Stimulated activated CD8-positive, alpha-beta memory T cell treated with anti-CD3 and anti-CD28 coated beads, Interleukin-15, amount 100 ng/mL, for 4 hours (primary cell): Measurements from ENCODE around the gene MAD1L1.
"Not testable (repeated sequence)": the region's sequence is repeated elsewhere in the genome, so short reads cannot be mapped to it uniquely, and the experiment has no call there.

ENCODE experiments used
- DNase-seq, 2 donors: peaks; one replicate each; pipeline ENCODE4 v3.0.0-alpha.2; 2020; ENCODE audit warnings: low read depth in 2 of 2

The MAD1L1 gene

DNA sequence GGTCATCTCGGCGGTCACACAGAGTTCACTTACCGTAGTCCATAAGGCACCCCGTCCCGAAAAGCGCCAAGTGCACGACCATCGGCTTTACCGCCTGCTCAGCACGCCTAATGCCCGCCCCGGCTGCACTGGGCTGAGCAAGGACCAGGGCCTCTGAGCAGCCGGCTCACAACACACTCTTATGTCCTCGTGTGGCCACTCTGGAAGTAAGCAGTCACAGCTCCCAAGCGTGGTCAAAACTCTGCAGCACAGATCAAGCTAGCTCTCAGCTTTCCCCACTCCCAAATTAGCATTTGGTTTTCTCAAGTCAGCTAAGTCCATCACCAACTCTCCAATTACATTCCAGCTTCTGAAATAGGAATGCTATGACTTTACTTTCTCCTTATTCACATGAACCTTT, 57.7 kb downstream of the MAD1L1 start:
- no peak for DNase-seq

DNA sequence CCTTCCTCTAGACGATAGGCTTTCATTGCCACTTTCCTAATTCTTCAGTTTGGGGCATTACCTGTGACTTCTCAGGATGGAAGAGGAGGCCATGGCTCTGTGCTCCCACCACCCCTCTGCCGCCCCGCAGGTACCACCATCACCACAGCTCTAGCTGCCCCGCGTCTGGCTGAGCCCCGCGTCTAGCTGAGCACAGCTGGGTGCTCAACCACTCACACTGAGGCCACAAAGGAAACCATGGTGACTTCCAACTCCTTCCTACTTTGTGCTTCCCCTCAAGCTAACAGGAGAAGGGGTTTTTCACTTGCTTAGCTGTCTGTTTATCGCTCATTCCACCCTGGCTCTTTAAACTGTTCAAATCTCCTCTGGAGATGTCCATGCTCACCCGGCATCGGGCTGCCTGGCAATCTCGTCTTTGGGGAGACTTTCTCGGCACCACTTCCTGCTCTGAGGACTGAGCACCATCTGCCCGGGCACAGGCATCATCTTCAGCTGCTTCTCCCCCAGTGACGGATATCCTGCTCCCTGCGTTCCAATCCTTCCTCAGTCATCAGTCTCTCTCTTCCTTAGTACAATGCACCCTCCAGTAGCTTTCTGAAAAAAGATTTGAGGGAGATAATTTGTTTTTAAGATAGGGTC, 59.4 kb downstream of the MAD1L1 start:
- no peak for DNase-seq

DNA sequence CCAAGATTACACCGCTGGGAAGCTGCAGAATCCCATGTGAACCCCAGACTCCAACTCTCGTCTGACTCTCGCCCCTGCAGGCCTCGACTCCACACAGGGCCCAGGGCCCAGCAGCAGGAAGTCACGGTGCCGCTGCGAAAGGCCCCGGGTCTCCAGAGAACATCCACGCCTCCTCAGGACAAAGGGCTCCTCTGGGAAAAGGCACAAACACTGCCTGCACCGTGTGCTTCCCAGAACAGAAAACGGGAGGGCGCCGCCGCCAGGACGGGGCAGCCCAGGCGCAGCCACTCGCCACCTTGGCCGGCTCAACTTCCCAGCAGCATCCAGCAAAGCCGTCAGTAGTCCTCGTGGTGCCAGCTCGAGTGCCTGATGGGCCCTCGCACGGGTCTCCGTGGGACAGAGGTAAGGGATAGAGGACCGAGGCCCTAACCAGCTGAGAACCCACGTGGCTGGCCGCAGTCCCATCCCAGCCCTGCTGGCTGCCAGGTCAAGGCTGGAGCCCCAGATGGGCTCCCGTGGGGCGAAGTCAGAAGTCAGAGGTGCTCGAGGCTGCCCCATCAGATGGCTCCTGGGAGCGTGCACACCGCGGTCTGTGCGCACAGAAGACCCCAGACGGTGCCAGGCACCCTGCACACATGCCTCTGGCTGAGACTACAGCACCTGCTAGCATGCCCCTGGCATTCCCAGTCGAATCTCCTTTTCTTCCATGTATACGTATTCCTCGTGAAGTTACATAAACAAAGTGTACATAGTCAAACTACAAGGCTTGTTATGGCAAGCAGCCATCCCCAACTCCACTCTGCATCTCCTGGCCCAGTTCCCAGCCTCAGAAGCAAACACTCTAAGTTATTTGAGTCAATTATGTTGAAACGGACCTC, 60.2 kb downstream of the MAD1L1 start:
- no peak for DNase-seq

DNA sequence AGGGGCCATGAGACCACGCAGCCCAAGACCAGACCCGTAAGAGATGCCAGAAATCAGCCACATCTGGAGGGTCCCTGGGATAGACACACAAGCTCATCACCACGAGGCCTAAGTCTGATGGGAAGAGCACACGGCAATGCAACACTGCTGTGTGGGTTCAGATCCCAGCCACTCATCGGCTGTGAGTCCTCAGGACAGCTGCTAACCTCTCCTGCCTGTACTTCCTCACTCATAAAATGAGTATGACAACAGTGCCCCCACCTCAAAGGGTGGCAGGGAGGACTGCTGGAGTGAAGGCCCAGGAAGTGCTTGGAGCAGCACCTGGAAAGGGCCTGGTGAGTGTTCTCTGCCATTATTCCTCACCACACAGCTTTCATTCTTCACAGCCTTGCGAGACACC, 60.9 kb downstream of the MAD1L1 start:
- no peak for DNase-seq

DNA sequence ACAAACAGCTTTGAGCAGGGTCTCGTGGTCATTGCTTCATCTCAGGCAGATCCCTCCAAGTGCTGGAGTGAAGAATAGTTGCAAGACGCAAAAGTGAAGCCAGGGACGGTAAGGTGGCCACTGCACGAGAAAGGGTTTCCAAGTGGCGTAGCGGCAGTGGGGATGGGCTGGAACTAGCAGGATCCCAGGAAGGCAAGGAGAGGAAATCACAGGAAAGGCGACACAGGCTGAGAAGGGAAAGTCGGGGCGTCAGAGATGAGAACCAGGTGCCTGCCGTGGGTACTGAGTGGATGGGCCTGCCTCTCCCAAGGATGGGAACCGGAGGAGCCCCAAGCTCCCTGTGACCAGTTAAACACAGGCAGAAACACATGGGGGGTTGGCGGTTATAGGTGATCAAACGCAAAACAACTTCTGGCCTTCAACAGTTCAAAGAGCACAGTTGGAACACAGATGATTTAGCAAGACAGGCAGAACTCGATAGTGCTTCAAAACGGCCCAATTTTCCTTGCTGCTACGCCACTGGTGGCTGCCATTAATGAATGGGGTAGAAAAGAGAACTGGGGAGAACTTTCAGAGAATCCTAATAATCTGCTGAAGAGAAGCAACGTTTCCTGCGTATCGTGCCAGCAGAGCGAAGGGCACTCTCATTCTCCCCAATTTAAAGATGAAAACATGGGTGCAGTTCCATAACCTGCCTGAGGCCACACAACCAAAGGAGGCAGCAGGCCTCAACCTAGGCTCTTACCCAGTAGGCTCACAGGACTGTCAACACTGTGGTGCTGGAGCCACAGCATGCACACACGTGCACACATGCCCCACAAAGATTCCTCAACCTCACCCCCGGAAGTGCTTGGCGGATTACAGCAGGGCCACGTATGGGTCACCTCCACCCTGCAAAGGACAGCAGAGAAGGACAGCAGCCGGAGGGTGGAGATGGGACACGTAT, 61.9 kb downstream of the MAD1L1 start:
- DNase-seq: no peak

DNA sequence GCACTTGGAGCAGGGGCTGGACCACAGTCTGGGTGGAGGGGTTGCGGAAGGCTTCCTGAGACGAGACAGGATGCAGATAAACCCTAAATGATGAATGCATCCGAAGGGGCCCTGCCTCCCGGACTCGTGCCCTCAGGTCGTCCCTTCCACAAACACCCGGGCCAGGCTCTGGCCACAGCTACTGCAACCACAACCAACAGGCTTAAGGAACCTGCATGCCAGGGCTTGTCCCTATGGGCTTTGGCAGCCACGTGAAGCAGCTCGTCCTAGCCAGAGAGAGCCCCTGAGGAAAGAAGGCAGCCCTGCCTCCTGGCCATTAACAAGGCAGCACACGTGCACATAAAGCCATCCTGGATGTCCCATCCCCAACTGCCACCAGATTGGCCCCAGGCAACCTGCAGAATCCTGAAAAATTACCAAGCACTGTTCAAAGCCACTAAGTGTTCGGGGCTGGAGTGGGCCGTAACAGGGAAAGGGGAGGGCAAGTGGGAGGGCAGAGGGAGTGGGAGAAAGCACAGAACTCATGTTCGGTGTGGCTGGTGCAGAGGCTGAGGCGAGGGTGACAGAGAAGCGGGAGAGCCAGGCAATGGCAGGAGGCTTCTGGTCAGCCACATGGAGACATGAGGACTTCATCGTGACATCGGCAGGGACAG, 62.7 kb downstream of the MAD1L1 start:
- no peak for DNase-seq

DNA sequence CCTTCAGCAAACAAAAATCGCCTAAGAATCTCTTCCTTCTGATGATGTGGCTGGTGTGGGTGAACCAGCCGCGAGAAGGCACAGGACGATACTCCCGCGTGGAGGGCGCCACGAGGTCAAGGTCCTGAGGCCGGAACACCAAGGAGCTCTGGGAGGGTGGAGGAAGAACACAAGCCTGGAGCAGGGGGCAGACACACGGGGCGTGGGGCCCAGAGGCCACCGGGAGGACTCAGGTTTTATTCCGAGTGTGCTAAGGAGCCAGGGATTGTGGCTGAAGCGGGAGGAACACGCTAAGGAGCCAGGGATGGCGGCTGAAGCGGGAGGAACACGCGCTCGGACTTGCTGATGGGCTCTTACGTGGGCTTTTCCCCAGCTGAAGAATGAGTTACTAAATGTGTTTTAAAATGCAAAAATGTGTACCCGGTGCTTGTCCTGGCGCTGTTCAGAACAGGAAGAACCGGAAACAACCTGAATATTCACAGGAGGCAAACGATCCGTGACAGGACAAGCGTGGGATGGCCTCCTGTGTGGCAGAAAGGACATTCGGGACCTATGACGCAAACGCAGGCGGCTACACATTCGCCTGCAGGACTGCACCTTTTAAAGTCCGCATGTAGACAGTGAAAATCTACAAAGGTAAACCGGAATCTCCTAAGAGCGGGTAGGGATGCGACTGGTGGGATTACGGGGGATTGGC, 64.0 kb downstream of the MAD1L1 start:
- DNase-seq: no peak

DNA sequence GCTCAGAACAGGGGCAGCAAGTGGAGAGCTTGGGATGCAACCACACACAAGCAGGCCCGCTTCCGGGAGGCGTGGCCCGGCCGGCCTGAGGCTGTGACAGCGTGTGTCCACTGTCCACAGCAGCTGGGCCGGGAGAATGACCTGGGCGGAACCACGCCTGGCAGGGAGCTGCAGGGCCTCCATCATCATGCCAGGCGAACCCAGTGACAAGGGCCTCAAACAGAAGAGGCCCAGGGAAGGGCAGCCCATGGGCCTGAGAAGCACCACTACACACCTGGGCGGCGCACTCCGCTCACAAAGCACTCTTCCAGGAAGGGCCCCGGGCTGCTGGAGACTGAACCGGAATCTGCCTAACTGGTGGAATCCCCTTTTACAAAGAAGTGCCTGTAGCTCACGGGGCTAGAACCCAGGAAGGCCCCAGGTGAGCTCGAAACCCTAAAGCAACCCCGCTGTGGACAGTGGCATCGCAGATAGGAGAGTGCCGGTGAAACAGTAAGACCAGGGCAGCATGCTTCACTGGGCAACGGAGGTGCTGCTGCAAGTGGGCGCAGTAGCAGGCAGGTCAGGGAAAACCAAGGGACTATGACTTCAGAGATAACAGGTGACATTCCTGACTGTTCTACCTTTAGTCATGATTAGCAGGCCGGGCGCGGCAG, 66.0 kb downstream of the MAD1L1 start:
- DNase-seq: no peak

DNA sequence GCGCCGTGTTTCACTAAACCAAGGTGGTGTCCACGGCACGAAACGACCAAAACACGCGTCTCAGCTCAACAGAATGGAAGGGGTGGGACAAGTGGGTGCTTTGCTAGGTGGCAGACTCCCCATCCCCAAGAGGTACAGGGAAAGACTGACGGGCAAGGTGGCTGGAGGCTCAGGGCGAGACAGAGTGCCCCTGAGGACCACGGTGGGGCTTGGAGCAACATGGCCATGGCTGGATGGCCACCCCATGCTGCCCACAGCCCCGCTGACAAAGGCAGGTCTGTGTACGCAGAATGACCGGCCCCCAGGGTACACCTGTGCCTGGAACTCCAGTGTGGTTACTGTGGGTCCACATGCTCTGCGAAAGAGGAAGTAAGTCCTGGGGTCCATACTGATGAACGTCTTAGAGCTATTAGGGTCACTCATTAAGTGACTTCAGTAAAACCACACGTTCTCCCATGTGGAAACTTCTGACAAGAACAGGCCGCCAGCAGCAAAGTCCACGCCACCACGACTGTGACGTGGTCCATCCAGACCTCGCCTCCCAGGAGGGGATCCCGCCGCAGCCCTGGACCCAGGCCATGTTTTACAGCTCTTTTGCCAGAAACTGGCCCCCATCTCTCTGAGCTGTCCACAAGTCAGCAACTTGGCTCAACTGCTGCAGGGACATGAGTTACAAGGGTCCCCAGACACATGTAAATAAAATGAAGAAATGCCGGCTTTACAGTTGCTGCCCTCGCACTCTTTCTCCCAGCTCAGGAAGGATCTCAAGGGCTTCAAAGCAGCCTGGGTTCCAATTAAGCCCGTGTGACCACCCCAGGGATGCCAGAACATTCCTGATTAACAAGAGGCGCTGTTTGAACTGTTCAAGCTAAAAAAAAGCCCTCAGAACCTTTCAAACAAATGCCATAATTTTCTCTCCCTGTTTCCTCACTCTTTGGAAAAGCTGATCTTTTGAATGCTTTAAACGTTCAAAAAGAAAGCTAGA, 66.8 kb downstream of the MAD1L1 start:
- no peak for DNase-seq

DNA sequence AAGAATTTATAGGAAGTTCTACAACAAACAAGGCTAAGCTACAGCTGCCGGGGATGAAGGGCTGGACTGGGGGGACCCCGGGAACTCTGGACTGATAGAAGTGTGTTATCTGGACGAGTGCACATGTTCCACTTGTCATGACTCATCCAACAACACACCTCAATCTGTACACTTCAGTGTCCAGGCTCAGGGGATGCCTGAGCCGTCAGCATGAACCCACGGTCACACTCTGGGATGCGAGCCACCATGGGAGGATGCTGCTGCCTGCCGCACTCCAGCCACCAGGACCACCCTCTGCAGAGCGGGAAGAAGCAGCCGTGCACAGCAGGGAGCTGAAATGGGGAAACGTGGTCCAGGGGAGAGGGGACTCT, 67.5 kb downstream of the MAD1L1 start:
- DNase-seq: no peak

DNA sequence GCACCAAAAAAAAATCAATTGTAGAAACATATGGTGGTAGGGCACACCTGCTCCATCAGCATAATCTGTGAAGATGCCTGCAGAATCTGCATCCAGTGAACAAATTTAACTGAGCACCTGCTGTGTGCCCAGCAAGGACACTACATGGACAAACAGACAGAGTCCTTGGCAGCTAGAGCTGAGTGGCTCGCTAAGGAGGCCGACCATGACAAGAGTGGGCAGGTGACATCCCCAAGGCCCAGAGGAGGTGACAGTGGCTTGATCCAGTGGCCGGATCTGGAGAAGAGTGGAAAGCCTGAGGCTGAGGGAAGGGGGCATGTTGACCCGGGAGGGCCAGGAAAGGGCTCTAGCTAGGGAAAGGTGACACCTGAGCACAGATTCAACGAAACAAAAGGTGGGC, 68.1 kb downstream of the MAD1L1 start:
- DNase-seq: no peak

DNA sequence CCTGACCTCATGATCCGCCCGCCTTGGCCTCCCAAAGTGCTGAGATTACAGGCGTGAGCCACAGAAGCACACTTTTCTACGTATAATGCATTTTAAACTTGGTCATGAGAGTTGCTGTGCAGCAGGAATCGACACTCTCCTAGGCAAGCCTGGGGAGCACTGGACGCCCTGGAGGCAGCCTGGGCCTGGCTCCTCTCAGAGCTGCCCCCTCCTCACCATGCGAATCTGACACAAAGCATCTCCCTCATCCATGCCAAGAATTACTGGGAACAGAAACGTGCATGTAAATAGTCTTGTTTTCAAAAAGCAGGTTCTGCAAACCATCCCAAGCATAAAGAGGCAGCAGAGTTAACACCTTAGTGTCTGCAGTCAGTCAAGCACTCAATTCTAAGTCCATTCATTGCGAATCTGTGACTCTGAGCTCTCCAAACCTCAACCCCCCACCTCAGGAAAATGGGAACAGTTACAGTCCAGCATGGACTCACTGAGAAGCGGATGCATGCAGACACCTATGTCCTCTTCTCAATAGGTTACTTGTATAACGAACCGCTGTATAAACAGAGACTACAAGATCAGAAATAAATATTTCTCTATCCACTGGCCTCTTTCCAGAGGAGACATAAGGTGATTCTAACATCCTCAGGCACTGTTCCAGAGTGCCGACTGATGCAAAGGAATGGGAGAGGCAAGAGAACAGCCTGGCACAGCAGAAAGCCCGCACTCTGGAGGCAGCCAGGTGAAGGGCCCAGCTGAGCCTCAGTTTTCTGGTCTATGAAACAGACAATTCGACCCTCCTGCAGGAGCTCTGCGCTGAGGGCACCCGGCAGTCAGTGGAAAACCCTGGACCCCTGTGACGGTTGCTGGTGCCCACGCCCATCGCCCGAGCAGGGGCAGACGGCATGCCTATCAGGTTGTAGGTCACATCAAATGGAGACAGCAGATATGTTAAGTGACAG, 68.9 kb downstream of the MAD1L1 start:
- DNase-seq: no peak

DNA sequence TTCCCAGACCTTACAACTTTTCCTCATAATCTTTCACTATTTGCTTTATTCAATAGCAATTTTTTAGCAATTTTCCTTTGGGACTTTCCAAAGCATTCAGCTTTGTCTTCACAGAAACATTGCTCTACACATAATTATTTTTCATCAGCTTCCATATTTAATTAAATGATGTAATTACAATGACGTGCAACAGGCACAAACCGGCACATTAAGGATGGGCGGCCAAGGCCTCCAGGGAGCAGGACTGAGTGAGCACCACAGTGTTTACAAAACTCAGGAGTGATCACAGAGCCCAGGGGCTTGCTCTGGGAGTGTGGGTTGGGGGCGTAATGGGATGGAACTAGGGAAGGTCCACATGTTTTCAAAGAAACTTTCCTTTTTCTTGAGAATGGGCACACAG, 69.8 kb downstream of the MAD1L1 start:
- no peak for DNase-seq

DNA sequence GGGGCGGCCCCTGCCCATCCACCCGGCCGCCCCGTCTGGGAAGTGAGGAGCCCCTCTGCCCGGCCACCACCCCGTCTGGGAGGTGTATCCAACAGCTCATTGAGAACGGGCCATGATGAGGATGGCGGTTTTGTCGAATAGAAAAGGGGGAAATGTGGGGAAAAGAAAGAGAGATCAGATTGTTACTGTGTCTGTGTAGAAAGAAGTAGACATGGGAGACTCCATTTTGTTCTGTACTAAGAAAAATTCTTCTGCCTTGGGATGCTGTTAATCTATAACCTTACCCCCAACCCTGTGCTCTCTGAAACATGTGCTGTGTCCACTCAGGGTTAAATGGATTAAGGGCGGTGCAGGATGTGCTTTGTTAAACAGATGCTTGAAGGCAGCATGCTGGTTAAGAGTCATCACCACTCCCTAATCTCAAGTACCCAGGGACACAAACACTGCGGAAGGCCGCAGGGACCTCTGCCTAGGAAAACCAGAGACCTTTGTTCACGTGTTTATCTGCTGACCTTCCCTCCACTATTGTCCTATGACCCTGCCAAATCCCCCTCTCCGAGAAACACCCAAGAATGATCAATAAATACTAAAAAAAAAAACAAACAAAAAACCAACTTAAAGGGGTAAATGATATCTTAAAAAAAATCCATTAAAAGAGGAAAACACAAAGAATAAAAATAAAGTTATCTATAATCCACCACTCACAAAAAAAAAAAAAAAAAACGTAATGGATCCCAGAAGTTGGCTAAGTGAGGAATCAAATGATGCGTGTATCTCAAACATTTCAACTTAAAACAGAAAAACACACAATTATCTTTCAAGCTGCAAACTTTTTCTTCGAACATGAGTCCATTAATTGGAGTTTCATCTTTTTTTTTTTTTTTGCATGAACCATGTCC, 70.5 kb downstream of the MAD1L1 start:
- DNase-seq: not testable (repeated sequence)

DNA sequence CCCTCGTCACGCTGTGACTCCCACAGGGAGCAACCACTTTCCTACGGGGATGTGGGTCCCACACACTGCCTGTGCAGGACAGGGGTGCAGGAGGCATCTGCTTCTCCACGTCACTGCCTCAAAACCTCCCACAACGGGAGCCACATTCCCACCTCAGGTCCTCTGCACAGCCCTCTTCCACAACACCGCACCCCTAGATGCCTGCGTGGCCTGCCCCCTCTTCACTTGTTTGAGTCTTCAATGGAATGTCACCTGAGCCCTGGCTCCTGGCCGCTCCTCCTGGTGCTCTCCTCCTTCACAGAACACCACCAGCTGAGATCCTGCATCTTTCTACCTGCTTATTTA, 73.6 kb downstream of the MAD1L1 start:
- no peak for DNase-seq

DNA sequence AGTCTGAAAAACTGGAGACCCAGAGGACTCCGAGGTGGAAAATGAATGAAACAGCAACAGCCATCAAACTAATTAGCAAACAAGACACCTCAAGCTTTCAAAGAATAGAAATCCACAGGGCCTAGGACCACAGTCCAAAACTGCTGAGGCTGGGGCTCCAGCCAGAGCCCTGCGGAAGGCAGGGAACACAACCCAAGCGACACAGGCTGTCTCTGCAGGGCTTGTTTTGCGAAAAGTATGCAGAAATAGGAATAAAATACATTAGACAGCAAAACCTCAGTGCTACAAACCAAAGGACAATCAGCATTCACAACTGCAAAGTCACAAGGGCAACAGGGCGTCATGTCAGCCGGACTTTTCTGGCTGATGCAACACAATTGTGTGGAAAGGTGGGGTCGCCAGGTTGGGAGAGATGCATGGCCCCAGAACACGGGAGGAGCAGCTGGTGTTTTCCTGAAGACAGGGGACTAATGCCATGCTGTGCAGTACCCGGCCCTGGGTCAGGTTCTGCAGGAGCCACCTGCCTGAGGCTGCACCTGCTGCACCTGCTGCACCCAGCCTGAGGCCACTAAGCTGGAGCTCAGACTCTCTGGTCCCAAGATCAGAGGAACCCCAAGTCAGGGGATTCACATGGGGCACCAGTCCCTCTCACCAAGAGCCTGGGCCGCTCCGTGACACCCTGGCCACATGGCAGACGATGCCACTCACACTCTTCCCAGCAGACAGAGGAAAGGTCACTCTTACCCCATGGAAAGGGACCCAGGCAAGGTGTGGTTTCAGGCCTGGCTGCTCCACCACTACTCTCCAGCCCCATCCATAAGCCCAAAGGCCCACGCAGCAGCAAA, 74.2 kb downstream of the MAD1L1 start:
- no peak for DNase-seq
